Duodenal mucosa (tissue), 2 donors: ENCODE measurements around the gene GPBAR1.

Experiments used
- H3K27ac ChIP-seq: one replicate; pipeline ENCODE4 v1.7.0; 2013; ENCODE audit warnings: low read depth, low read length
- H3K27me3 ChIP-seq, 2 donors: one replicate each; pipeline ENCODE4 v1.7.0; 2013; ENCODE audit warnings: low read length in 2 of 2, control low read depth in 1 of 2; ENCODE audit not compliant: insufficient read depth in 2 of 2, control insufficient read depth in 1 of 2
- H3K36me3 ChIP-seq, 2 donors: one replicate each; pipeline ENCODE4 v1.7.0; 2013; ENCODE audit warnings: low read length in 2 of 2, control low read depth in 1 of 2; ENCODE audit not compliant: insufficient read depth in 2 of 2, control insufficient read depth in 1 of 2
- H3K4me1 ChIP-seq, 2 donors: one replicate each; pipeline ENCODE4 v1.7.0; 2013; ENCODE audit warnings: low read length in 2 of 2, control low read depth in 1 of 2; ENCODE audit not compliant: insufficient read depth in 2 of 2, control insufficient read depth in 1 of 2
- H3K4me3 ChIP-seq, 2 donors: one replicate each; pipeline ENCODE4 v1.7.0; 2013; ENCODE audit warnings: low read length in 2 of 2, low read depth in 1 of 2
- H3K9ac ChIP-seq, 2 donors: one replicate each; pipeline ENCODE4 v1.7.0; 2013; ENCODE audit warnings: low read length in 2 of 2, low read depth in 1 of 2
- H3K9me3 ChIP-seq, 2 donors: one replicate each; pipeline ENCODE4 v1.7.0; 2013; ENCODE audit warnings: low read length in 2 of 2, control low read depth in 1 of 2; ENCODE audit not compliant: control insufficient read depth in 1 of 2

GPBAR1 gene

DNA sequence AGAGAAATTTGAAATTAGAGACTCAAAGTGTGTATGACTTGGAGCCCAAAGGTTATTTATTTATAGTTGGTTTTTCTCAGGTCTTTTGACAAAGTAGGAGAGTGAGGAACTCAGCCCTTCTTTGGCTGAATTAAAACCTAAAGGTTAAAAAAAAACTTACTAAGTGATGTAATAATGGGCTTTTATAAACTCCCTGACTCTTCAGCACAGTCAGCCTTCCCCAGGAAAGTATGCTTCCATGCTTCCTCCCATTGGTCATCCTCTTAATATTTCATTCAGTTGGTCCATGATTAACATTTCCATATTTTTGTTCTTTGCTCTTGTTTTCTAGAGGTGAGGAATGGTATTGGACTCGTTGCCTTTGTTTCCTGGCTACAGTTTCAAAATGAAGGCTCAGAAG lies 36.6 kb upstream of the GPBAR1 start:
- Histone ChIP-seq H3K36me3 (peaks cover 19 to 49% of the 10 kb centered on the region in 2 donors), H3K4me3 (no peak overlapping the region), H3K27me3 (no peaks in the 10 kb centered on the region), H3K4me1 (peaks cover 58 to 76% of the 10 kb centered on the region in 2 donors), H3K9me3 (no peaks in the 10 kb centered on the region), H3K9ac (no peak overlapping the region), H3K27ac (no peak overlapping the region)

DNA sequence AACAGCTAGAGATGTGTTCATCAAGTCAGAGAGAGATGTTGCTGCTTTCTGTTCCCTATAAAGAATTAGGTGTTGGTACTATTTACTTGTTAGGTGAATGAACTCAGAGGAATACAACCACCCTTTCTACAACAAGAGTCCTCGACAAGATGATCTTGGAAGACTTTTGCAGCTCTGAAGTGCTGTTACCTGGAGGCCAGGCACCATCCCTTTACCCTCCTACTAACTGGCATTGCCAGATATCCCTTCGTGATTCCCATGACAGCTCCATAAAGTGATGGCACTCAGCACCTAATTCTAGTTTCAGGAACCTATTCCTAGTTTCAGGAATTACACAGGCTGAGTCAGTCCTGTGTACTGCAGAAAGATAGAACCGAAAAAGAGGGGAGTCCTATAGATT lies 33.9 kb upstream of the GPBAR1 start:
- H3K9me3 ChIP-seq: no peaks in the 10 kb centered on the region
- no peaks in the 10 kb centered on the region for H3K27me3 ChIP-seq
- H3K4me1 ChIP-seq: peaks cover 61 to 65% of the 10 kb centered on the region in 2 donors
- H3K27ac ChIP-seq: no peak overlapping the region
- no peak overlapping the region for H3K4me3 ChIP-seq
- no peak overlapping the region for H3K9ac ChIP-seq
- H3K36me3 ChIP-seq: peaks cover 30 to 60% of the 10 kb centered on the region in 2 donors

DNA sequence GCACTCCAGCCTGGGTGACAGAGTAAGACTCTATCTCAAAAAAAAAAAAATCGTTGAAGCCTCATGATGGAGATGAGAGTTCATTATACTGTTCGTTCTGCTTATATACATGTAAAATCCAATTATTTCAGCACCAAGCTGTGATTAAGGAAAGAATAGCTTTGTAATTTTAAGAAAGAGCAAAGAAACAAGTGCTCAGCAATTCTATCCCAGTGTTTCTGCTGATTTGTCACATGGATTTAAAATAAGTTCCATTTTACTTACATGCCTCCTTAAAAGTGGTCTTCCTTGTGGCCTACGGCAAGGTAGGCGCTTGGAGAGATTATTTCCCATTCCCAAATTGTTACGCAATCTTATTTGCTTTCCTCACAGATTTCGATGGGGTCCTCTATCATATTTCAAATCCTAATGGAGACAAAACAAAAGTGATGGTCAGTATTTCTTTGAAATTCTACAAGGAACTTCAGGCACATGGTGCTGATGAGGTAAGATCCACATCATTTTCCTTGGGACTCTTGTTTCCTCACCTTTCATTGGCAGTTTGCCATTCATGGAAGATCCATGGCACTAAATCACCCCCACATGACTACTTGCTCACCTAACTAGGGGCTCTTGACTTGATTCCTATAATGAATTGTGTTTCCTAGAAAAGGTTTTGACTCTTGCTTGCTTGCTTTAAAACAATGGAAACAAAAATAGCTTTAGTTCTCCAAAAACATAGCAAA lies 32.3 kb upstream of the GPBAR1 start:
- no peak overlapping the region for H3K4me3 ChIP-seq

DNA sequence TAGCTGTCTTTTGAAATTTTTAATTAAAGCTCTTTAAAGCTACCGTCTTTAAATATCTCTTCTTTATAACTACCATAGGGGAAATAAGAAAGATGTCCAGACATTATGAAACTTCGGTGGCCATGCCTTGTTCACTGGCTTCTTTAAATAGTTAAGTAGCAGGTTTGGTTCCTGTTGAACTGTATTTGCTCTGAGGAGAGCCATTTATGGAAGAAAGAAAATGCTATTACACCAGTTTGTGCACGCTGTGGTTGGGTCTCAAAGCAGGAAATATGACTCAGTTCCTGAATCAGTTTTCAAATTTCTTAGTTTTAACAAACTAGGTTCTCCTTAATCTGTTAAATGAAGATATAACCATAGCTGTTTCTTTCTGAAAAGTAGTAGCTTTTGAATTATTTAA lies 31.6 kb upstream of the GPBAR1 start:
- Histone ChIP-seq H3K9me3 (no peaks in the 10 kb centered on the region), H3K4me3 (no peak overlapping the region), H3K36me3 (peaks cover 37 to 80% of the 10 kb centered on the region in 2 donors)

More for the DNA sequence above, 32.3 kb upstream of the GPBAR1 start:
- Histone ChIP-seq H3K9ac (no peak overlapping the region), H3K4me1 (peaks cover 44 to 49% of the 10 kb centered on the region in 2 donors), H3K27me3 (no peaks in the 10 kb centered on the region), H3K27ac (peak overlapping the region; percentile 72), H3K36me3 (peaks cover 34 to 75% of the 10 kb centered on the region in 2 donors), H3K9me3 (no peaks in the 10 kb centered on the region)

DNA sequence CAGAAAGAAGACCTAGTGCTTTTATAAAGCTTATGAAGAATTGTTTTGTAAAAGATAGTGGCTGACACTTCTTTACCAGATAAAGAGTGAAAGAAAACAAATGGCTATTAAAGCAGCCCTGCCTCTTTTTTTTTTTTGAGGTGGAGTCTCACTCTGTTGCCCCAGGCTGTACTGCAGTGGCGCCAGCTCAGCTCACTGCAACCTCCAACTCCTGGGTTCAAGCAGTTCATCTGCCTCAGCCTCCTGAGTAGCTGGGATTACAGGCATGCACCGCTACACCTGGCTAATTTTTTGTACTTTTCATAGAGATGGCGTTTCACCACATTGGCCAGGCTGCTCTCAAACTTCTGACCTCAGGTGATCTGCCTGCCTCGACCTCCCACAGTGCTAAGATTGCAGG lies 31.0 kb upstream of the GPBAR1 start:
- Histone ChIP-seq H3K9me3 (no peaks in the 10 kb centered on the region), H3K27ac (no peak overlapping the region), H3K4me3 (no peak overlapping the region), H3K9ac (no peak overlapping the region), H3K27me3 (no peaks in the 10 kb centered on the region), H3K36me3 (peaks cover 39 to 80% of the 10 kb centered on the region in 2 donors), H3K4me1 (peaks cover 37 to 41% of the 10 kb centered on the region in 2 donors)

More for the DNA sequence above, 31.6 kb upstream of the GPBAR1 start:
- Histone ChIP-seq H3K27ac (peak overlapping the region; percentile 72), H3K27me3 (no peaks in the 10 kb centered on the region), H3K4me1 (peaks cover 41 to 43% of the 10 kb centered on the region in 2 donors), H3K9ac (no peak overlapping the region)

DNA sequence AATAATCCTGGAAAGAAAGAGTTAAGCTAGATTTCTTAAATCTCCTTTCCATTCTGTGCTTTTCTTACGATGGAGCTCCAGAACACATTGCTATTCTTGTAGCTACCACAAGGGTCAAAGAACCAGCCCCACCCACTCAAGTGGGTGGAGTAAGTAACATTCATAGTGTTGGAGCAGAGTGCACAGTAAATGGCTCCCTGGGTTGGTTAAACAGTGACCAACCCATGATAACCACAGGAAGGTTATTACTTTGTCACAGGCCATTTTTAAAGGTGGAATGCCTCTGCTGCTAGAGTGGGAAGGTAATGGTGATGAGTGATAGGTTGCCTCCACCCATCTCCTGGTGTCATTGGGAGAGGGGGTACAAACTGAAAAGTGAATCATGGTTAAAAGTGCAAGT lies 29.9 kb upstream of the GPBAR1 start:
- no peak overlapping the region for H3K9ac ChIP-seq
- no peaks in the 10 kb centered on the region for H3K9me3 ChIP-seq
- peaks cover 39 to 80% of the 10 kb centered on the region in 2 donors for H3K36me3 ChIP-seq
- H3K4me1 ChIP-seq: peaks cover 28 to 35% of the 10 kb centered on the region in 2 donors
- no peaks in the 10 kb centered on the region for H3K27me3 ChIP-seq
- peak overlapping the region in 1 of 2 donors; percentile 32 for H3K4me3 ChIP-seq
- H3K27ac ChIP-seq: peak overlapping the region; percentile 52

DNA sequence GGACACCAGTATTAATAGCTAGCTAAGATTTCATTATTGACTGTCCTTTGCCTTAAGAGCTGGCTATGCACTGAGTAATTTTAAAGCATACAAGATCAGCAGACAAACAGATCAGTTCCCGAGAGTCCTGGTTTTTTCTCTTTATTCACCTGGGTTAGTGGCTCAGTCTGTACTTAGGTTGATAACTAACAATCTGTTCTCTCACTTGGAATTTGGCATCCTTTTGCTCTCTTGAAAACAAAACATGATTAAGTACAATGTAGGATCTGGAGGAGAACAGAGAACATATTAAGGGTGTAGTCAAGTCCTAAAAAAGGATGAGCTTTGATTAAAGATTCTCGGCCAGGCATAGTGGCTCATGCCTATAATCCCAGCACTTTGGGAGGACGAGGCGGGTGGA lies 27.3 kb upstream of the GPBAR1 start:
- Histone ChIP-seq H3K9me3 (no peaks in the 10 kb centered on the region), H3K9ac (no peak overlapping the region), H3K27ac (no peak overlapping the region), H3K36me3 (peaks cover 31 to 85% of the 10 kb centered on the region in 2 donors), H3K4me3 (no peak overlapping the region), H3K27me3 (no peaks in the 10 kb centered on the region), H3K4me1 (peaks cover 22 to 34% of the 10 kb centered on the region in 2 donors)

DNA sequence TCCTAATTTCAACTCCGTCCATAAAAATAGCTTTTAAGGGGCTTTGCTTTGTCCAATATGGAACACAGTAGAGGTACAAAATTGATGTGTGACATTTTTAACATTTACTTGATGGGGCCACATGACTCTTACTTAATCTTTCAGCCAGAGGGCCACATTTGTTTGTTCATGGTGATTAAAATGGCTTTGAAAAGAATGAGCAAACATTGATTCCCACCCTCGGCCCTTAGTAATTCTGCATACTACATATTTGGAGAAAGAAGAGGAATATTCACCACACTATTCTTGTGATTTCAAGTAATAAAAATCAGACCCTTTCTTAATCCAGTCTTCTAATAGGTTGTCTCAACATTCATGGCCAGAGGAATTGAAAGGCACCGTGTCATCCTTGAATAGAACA lies 26.3 kb upstream of the GPBAR1 start:
- Histone ChIP-seq H3K4me3 (no peak overlapping the region), H3K36me3 (peaks cover 27 to 89% of the 10 kb centered on the region in 2 donors), H3K9ac (no peak overlapping the region)

DNA sequence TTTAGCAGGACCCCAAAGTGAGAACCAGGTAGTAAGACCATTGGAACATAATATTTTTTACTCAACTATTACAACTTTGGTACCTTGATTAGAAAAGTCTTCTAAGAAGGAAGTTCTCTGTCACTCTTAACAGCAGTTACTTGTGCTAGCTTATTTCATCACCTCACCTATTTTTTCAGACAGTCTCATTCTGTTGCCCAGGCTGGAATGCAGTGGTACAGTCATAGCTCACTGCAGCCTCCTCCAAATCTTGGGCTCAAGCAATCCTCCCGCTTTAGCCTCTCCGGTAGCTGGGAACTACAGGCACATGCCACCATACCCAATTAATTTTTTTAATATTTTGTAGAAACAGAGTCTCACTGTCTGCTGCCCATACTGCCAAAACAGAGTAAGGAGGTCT lies 25.8 kb upstream of the GPBAR1 start:
- Histone ChIP-seq H3K36me3 (peaks cover 27 to 92% of the 10 kb centered on the region in 2 donors), H3K9ac (no peak overlapping the region), H3K4me3 (no peak overlapping the region), H3K4me1 (peaks cover 17 to 23% of the 10 kb centered on the region in 2 donors), H3K9me3 (no peaks in the 10 kb centered on the region), H3K27me3 (no peaks in the 10 kb centered on the region), H3K27ac (no peak overlapping the region)

More for the DNA sequence above, 26.3 kb upstream of the GPBAR1 start:
- Histone ChIP-seq H3K4me1 (peaks cover 17 to 28% of the 10 kb centered on the region in 2 donors), H3K9me3 (no peaks in the 10 kb centered on the region), H3K27ac (no peak overlapping the region), H3K27me3 (no peaks in the 10 kb centered on the region)

DNA sequence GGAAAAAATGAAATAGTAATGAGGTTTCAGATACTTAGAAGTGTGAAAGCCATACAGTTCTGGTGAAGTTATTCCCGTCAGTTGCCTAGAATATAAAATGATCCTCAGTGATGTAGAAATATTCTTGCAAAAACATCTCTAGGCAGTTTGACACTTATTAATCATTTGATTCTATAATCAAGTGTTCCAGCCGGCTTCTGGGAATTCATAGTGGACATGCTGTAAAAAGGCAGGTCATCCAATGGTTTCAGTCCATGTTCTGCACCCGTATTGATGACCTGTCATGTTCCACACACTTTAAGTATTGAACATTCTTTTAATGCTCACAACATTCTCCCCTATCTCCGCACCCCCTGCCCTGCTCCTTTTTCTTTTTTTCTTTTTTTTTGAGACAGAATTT lies 24.0 kb upstream of the GPBAR1 start:
- no peak overlapping the region for H3K27ac ChIP-seq
- peaks cover 17 to 92% of the 10 kb centered on the region in 2 donors for H3K36me3 ChIP-seq
- peaks cover 4 to 5% of the 10 kb centered on the region in 2 donors for H3K4me1 ChIP-seq
- no peak overlapping the region for H3K9ac ChIP-seq
- no peaks in the 10 kb centered on the region for H3K9me3 ChIP-seq
- H3K4me3 ChIP-seq: no peak overlapping the region
- no peaks in the 10 kb centered on the region for H3K27me3 ChIP-seq
